Naive thymus-derived CD4-positive, alpha-beta T cell (primary cell): ENCODE data around the gene GLCCI1. TPM values are rescaled to one million over a fixed set of nuclear protein-coding genes. Genes with fewer than 3 reads are reported as not detected.

Source experiments
- ATAC-seq: fragments of 150-1000 bp; cut with Tn5 transposase; 2 replicates; pipeline ENCODE4 v1.10.0; 2021; ENCODE audit warnings: mild to moderate bottlenecking, moderate library complexity
- CTCF ChIA-PET: fragments of 350-600 bp; sonication (Branson Sonifier 250); formaldehyde crosslinking; loops from one replicate; lab custom pipeline; 2021; ENCODE audit warnings: antibody characterized with exemption; lab: Charles Lee
- POLR2A ChIA-PET: fragments of 350-600 bp; sonication (Branson Sonifier 250); formaldehyde crosslinking; loops from one replicate; lab custom pipeline; 2021; ENCODE audit warnings: antibody characterized with exemption, inconsistent platforms; lab: Charles Lee
- DNase-seq, 9 donors: peaks; one replicate each; pipeline versions ENCODE4 v3.0.0 to v3.0.0-alpha.2; 2020 to 2022; ENCODE audit warnings: mixed read lengths in 1 of 9
- H3K27ac ChIP-seq: one replicate; pipeline ENCODE4 v1.7.0; 2013; ENCODE audit warnings: mild to moderate bottlenecking, low read depth, low read length, moderate library complexity
- H3K27me3 ChIP-seq, 2 donors: one replicate each; pipeline ENCODE4 v1.7.0; 2013; ENCODE audit warnings: low read length in 2 of 2, mild to moderate bottlenecking in 2 of 2, moderate library complexity in 2 of 2; ENCODE audit not compliant: control insufficient read depth in 2 of 2, insufficient read depth in 2 of 2
- H3K36me3 ChIP-seq, 3 experiments: 1 replicate in 2 of 3; 2 replicates in 1 of 3; pipeline ENCODE4 v1.7.0; 2013; ENCODE audit warnings: low read length in 3 of 3, mild to moderate bottlenecking in 3 of 3, moderate library complexity in 1 of 3; ENCODE audit not compliant: insufficient read depth in 3 of 3, control insufficient read depth in 2 of 3
- H3K4me1 ChIP-seq, 2 donors: one replicate each; pipeline ENCODE4 v1.7.0; 2013; ENCODE audit warnings: low read length in 2 of 2, mild to moderate bottlenecking in 2 of 2, moderate library complexity in 1 of 2; ENCODE audit not compliant: control insufficient read depth in 2 of 2, insufficient read depth in 2 of 2
- H3K4me3 ChIP-seq: 2 replicates; pipeline ENCODE4 v1.7.0; 2013; ENCODE audit warnings: mild to moderate bottlenecking, low read length
- H3K9me3 ChIP-seq, 3 experiments: 1 replicate in 2 of 3; 2 replicates in 1 of 3; pipeline ENCODE4 v1.7.0; 2013; ENCODE audit warnings: low read length in 3 of 3; ENCODE audit not compliant: control insufficient read depth in 2 of 3
- H3K27ac Mint-ChIP-seq, 9 donors: one replicate each; pipeline ENCODE4 v1.8.0; 2020 to 2022; ENCODE audit warnings: mixed read lengths in 9 of 9, mild to moderate bottlenecking in 8 of 9, moderate library complexity in 5 of 9, inconsistent platforms in 2 of 9
- H3K27me3 Mint-ChIP-seq, 5 donors: one replicate each; pipeline ENCODE4 v1.8.0; 2021 to 2022; ENCODE audit warnings: mixed read lengths in 5 of 5, mild to moderate bottlenecking in 1 of 5
- H3K36me3 Mint-ChIP-seq, 5 donors: one replicate each; pipeline ENCODE4 v1.8.0; 2020 to 2022; ENCODE audit warnings: mixed read lengths in 5 of 5, mild to moderate bottlenecking in 3 of 5, inconsistent platforms in 1 of 5
- H3K4me1 Mint-ChIP-seq, 7 donors: one replicate each; pipeline ENCODE4 v1.8.0; 2020 to 2022; ENCODE audit warnings: mixed read lengths in 7 of 7, mild to moderate bottlenecking in 3 of 7, inconsistent platforms in 1 of 7
- H3K4me3 Mint-ChIP-seq, 10 donors: one replicate each; pipeline ENCODE4 v1.8.0; 2020 to 2022; ENCODE audit warnings: mild to moderate bottlenecking in 10 of 10, mixed read lengths in 10 of 10, moderate library complexity in 6 of 10, inconsistent platforms in 2 of 10
- H3K9me3 Mint-ChIP-seq, 11 donors: one replicate each; pipeline ENCODE4 v1.8.0; 2020 to 2022; ENCODE audit warnings: mixed read lengths in 11 of 11, mild to moderate bottlenecking in 4 of 11, inconsistent platforms in 1 of 11, moderate library complexity in 1 of 11
- intact Hi-C, 2 donors: fragments of 100-400 bp; cut with micrococcal nuclease; formaldehyde crosslinking; loops; one replicate each; pipeline ENCODE4 v1.15.1; 2023
- polyA plus RNA-seq, 2 donors: library from polyadenylated mRNA; unstranded; fragments of 300-500 nt; fragmentation: Illumina TruSeq; gene quantifications; one replicate each; pipeline ENCODE4 v1.2.3, GENCODE V29; 2021
- total RNA-seq, 6 experiments: library from RNA in 5 of 6; stranded (reverse) in 5 of 6; gene quantifications; 1 replicate in 5 of 6; 2 replicates in 1 of 6; pipeline ENCODE4 v1.2.3 and lab custom pipeline; 2021 to 2026

Gene GLCCI1
- total and polyA plus RNA-seq, 7 experiments from 2014 or later = 6.9 to 43.1 (median 26.5) TPM

DNA sequence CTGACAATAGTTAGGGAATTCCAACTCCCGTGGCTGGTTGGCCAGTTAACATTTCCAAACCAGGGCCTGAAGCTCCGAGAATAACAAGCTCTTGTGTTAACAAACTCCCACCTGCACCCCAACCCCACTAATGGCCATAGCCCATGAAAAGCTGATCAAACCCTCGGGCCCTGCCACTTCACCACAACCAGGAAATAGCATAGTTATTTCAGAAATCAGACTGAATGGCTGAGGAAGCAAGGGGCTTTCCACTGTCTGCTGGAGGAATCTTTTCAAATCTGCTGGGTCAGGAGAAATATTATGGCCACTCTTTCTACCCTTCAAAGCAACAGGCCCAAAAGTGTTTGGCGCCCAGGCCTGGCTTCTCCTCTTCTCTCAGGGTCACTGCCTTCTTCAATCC lies 145.6 kb downstream of the GLCCI1 start:
- peak overlapping the region in 8 of 10 donors; percentile 17 to 60 (median 43) for H3K4me3 Mint-ChIP-seq
- CTCF ChIA-PET = no interaction called here

DNA sequence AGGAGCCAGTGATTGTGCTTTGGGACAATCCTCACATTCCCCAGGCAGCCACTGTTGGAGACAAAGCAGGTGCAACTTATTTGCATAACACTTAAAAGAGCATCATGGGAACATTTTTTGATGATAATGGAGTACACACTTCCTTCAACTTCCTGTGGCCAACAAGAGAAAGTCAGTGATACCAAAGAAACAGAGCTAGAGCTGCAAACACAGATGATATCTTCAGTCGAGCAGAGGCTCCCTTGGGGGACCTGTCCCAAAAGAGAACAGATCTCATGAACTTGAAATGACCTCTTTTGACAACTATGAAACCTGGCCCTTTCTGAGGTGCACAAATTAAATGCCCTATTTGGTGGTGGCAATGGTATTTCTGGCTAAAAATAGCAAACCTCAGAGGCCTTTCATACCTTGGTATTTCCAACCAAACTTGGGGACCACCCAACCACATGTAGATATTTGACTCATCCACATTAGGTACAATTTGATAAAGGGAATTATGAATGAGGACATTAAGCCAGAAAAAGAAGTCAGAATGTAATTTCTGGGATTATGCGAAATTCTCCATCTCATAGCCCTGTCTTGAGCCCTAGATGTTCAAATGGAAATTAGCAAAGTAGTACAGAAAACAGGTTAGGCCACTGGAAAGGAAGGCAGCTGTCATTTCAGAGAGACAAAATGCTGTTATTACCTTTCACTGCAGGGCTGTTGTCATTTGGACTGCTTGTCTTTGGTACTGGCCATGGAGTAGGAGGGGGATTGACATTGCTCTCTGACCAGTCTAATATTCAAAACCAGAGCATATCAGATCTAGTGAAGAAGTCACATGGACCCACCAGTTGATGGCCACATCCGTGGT lies 147.2 kb downstream of the GLCCI1 start:
- Histone ChIP-seq H3K27ac (peak overlapping the region; percentile 23), H3K4me1 (peaks cover 26 to 29% of the 10 kb centered on the region in 2 donors), H3K4me3 (no peak overlapping the region), H3K36me3 (no peaks in the 10 kb centered on the region), H3K27me3 (no peaks in the 10 kb centered on the region), H3K9me3 (no peaks in the 10 kb centered on the region)
- DNase-seq (peak in 3 of 9 donors; percentile 19 to 26 (median 19)), ATAC-seq (peak; percentile 27)
- intact Hi-C loops = loop anchor here in 1 of 2 donors (1.0 to 2.0 kb wide), 2 partner anchors 11 to 17 kb away; no protein-coding TSS in a partner anchor
- H3K4me3 Mint-ChIP-seq = peak overlapping the region; percentile 16 to 60 (median 44)
- H3K27me3 Mint-ChIP-seq = no peaks in the 10 kb centered on the region
- peak overlapping the region; percentile 43 to 95 (median 84) for H3K27ac Mint-ChIP-seq
- peaks cover 0 to 19% (median 4%) of the 10 kb centered on the region in 5 donors for H3K36me3 Mint-ChIP-seq
- H3K9me3 Mint-ChIP-seq = peaks cover 0 to 12% (median 1%) of the 10 kb centered on the region in 11 donors
- CTCF ChIA-PET = interaction anchor here (0.5 to 1.6 kb wide), 2 partner anchors 10 to 142 kb away, joined by 3 to 6 read pairs; no protein-coding TSS in a partner anchor
- peaks cover 27 to 60% (median 48%) of the 10 kb centered on the region in 7 donors for H3K4me1 Mint-ChIP-seq
- POLR2A ChIA-PET = interaction anchor here (2.0 kb wide), 1 partner anchor 10 kb away, joined by 11 read pairs; no protein-coding TSS in a partner anchor

More for the DNA sequence above, 145.6 kb downstream of the GLCCI1 start:
- Histone ChIP-seq H3K4me3 (peak overlapping the region; percentile 13), H3K4me1 (peaks cover 26 to 29% of the 10 kb centered on the region in 2 donors), H3K36me3 (no peaks in the 10 kb centered on the region), H3K27ac (no peak overlapping the region), H3K27me3 (no peaks in the 10 kb centered on the region), H3K9me3 (no peaks in the 10 kb centered on the region)
- no peak for DNase-seq
- peaks cover 0 to 12% (median 1%) of the 10 kb centered on the region in 11 donors for H3K9me3 Mint-ChIP-seq
- H3K36me3 Mint-ChIP-seq = peaks cover 0 to 19% (median 4%) of the 10 kb centered on the region in 5 donors
- POLR2A ChIA-PET = interaction anchor here (1.7 kb wide), 1 partner anchor 11 kb away, joined by 5 read pairs; no protein-coding TSS in a partner anchor
- peaks cover 25 to 60% (median 48%) of the 10 kb centered on the region in 7 donors for H3K4me1 Mint-ChIP-seq
- H3K27me3 Mint-ChIP-seq = no peaks in the 10 kb centered on the region
- ATAC-seq = no peak
- intact Hi-C loops = loop anchor here (1.0 to 2.0 kb wide), 2 partner anchors 12 to 19 kb away; no protein-coding TSS in a partner anchor
- H3K27ac Mint-ChIP-seq = peak overlapping the region; percentile 64 to 92 (median 78)

DNA sequence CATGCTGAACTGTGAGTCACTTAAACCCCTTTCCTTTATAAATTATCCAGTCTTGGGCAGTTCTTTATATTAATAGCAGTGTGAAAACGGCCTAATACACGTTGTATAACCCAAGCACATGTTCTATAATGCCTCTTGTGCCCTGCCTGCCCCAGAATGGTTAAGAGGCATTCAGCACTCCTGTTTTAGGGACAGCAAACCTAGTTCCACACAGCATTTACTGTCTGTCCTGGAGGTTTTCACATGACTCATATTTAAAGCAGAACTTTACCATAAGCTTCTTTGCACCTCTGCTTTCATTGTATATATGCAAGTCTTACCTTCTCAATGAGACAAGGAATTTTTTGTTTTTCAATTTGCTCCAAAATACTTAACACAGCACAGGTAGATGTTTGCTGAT lies 148.6 kb downstream of the GLCCI1 start:
- H3K4me3 Mint-ChIP-seq = peak overlapping the region in 1 of 10 donors; percentile 9
- peaks cover 26 to 29% of the 10 kb centered on the region in 2 donors for H3K4me1 ChIP-seq

DNA sequence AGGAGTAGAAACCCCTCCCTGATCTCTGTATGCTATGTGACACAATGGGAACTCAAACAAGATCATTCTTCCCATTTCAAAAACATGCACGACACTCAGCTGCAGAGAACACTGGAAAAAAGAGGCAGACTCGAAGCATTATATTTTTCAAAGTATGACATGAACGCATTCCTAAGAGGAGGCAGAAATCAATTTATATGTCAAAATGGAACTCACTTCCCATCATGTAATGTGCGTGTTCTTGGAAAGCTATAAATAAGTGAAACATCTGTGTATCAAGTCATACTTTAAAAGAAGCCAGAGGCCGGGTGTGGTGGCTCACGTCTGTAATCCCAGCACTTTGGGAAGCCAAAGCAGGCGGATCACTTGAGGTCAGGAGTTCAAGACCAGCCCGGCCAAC lies 150.7 kb downstream of the GLCCI1 start:
- Mint-ChIP-seq H3K36me3 (peaks cover 0 to 28% (median 4%) of the 10 kb centered on the region in 5 donors), H3K27me3 (no peaks in the 10 kb centered on the region), H3K9me3 (peaks cover 0 to 13% (median 1%) of the 10 kb centered on the region in 11 donors), H3K4me1 (peaks cover 27 to 70% (median 57%) of the 10 kb centered on the region in 7 donors), H3K4me3 (no peak overlapping the region), H3K27ac (peak overlapping the region in 1 of 9 donors; percentile 18)
- no peaks in the 10 kb centered on the region for H3K9me3 ChIP-seq
- ChIA-PET POLR2A (interaction anchor here (1.6 kb wide), 1 partner anchor 57 kb away, joined by 6 read pairs; no protein-coding TSS in a partner anchor), CTCF (no interaction called here)
- no peak overlapping the region for H3K4me3 ChIP-seq
- H3K36me3 ChIP-seq = no peaks in the 10 kb centered on the region
- ATAC-seq (no peak), DNase-seq (no peak)
- intact Hi-C loops = no loop called here
- H3K4me1 ChIP-seq = peaks cover 22 to 32% of the 10 kb centered on the region in 2 donors
- no peaks in the 10 kb centered on the region for H3K27me3 ChIP-seq
- H3K27ac ChIP-seq = no peak overlapping the region

More for the DNA sequence above, 148.6 kb downstream of the GLCCI1 start:
- Histone ChIP-seq H3K27me3 (no peaks in the 10 kb centered on the region), H3K9me3 (no peaks in the 10 kb centered on the region), H3K4me3 (no peak overlapping the region), H3K27ac (no peak overlapping the region), H3K36me3 (no peaks in the 10 kb centered on the region)
- peak overlapping the region in 7 of 9 donors; percentile 1 to 60 (median 4) for H3K27ac Mint-ChIP-seq
- POLR2A ChIA-PET = interaction anchor here (0.6 to 1.1 kb wide), 3 partner anchors 9 to 60 kb away, joined by 3 to 5 read pairs (median 4); no protein-coding TSS in a partner anchor
- H3K36me3 Mint-ChIP-seq = peaks cover 0 to 24% (median 4%) of the 10 kb centered on the region in 5 donors
- no peak for ATAC-seq
- no peaks in the 10 kb centered on the region for H3K27me3 Mint-ChIP-seq
- peaks cover 0 to 14% (median 1%) of the 10 kb centered on the region in 11 donors for H3K9me3 Mint-ChIP-seq
- CTCF ChIA-PET = interaction anchor here (1.6 kb wide), 1 partner anchor 8 kb away, joined by 6 read pairs; no protein-coding TSS in a partner anchor
- DNase-seq = no peak
- intact Hi-C loops = no loop called here
- peaks cover 30 to 69% (median 56%) of the 10 kb centered on the region in 7 donors for H3K4me1 Mint-ChIP-seq

DNA sequence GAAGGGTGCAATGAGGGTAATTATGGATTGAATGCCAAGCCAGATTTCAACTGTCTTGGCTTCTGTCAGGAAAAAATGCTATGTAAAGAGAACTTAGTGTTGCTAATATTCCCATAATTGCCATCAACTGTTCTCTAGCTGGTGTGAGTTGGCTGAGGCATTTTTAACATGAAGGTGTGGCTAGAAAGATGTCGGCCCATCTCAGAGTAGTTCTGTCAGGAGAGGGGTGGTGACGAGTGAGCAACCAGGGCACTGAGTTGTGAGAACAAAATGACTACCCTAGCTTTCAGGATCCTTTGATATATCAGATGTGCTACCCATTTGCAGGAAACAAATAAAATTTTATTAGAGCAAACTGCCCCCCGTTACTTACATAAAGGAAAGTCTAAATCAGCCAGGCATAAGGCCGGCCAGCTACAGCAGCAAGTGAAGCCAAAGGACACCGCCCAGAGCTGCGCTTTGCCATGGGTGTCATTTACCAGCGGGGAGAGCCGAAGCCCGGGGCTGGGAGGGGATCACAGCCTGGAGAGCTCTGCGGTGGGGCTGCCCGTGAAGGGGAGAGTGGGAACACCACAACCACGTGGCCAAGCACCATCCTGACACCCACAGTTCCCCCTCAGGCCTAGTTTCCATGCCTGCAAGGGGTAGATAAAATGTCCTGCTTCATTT lies 151.9 kb downstream of the GLCCI1 start:
- Mint-ChIP-seq H3K4me1 (peaks cover 30 to 70% (median 57%) of the 10 kb centered on the region in 7 donors), H3K27ac (peak overlapping the region in 1 of 9 donors; percentile 72), H3K27me3 (no peaks in the 10 kb centered on the region), H3K4me3 (no peak overlapping the region), H3K9me3 (peaks cover 0 to 15% (median 0%) of the 10 kb centered on the region in 11 donors), H3K36me3 (peaks cover 0 to 26% (median 4%) of the 10 kb centered on the region in 5 donors)
- DNase-seq = no peak
- H3K36me3 ChIP-seq = no peaks in the 10 kb centered on the region
- H3K4me1 ChIP-seq = peaks cover 22 to 32% of the 10 kb centered on the region in 2 donors
- no peaks in the 10 kb centered on the region for H3K27me3 ChIP-seq
- ChIA-PET POLR2A (interaction anchor here (0.6 to 0.8 kb wide), 5 partner anchors 11 to 61 kb away, joined by 3 read pairs; no protein-coding TSS in a partner anchor), CTCF (no interaction called here)
- ATAC-seq = no peak
- intact Hi-C loops = loop anchor here in 1 of 2 donors (10.0 kb wide), 1 partner anchor 936 kb away; the partner anchor contains the start of gene C1GALT1
- H3K27ac ChIP-seq = no peak overlapping the region
- H3K9me3 ChIP-seq = no peaks in the 10 kb centered on the region
- H3K4me3 ChIP-seq = no peak overlapping the region
